ENCODE measurements around the gene NACA.
"Not testable (repeated sequence)": the region's sequence is repeated elsewhere in the genome, so short reads cannot be mapped to it uniquely, and the experiment has no call there.

Gene NACA

DNA sequence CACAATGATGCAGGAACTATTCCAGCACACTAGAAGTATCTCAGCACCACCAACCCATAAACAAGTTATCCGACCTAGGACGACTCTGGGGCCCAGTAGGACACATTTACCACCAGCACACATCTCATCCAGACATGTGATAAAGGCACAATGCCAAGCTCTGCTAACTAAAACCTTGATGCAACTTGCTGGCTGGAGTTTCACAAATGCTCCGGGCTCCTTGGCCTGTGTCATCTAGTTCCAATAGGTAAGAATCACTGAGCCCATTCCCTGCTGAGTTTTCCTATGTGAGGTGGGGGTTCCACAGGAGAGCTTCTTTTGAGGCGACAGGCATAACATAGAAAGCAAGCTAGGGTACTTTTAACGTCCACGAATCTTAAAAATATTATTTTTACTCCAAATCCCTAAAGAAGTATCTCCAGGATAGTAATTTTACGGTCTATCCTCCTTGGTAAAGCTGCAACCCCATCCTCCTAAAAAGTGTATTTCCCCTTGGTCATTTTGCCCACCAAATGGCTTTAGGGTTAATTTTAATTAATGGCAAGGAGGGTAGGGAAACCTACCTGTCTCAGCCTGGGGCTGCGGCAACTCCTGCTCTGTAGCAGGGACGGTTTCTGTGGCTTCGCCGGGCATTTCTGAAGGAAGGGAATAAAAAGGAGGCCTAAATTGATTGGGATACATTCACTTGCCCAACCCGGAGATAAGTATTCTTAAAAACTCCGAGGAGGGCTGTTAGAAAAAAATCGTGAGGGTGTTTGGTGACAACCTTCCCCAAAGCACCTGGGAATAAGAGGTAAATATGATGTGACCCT is 1.0 kb downstream of the NACA start:
- DNase-seq (ENCODE audit: low read depth in 3 of 3), result no peak

DNA sequence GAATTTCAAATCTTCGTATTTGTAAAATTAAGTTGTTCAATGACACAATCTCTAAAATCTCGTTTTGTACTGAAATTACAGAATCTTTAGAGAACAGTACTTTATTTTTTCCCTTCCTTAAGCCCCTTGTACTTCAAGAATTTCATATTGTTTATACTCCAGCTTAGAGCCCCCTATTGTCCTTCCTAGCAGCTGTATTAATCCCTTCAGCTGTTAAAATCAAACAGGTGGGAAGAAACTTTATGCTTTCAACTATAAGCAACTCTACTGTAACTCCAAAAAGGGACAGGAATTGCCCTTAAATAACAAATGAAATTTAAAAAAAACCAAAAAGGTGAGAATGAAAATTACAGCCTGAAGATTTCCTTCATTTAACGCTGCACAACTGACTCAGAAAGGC is 1.7 kb downstream of the NACA start:
- DNase-seq (ENCODE audit: low read depth in 3 of 3), result no peak

DNA sequence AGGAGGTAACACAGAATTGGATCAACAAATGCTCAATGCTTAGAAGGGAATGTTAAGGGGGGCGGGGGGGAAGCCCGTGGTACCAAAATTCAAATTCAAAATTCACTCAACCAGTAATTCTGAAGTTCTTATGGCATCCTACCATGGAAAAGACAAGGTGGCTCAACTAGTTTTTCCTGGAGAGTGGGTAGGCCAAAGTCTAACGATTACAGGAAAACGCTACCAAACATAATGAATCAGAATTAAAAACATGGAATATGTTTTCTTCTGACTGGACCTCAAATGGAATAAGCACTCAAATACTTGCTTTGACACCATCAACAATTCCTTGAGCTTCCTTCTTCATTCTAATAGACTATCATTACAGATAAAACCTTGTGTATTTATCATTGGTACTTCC is 2.3 kb downstream of the NACA start:
- no peak for DNase-seq (ENCODE audit: low read depth in 3 of 3)

DNA sequence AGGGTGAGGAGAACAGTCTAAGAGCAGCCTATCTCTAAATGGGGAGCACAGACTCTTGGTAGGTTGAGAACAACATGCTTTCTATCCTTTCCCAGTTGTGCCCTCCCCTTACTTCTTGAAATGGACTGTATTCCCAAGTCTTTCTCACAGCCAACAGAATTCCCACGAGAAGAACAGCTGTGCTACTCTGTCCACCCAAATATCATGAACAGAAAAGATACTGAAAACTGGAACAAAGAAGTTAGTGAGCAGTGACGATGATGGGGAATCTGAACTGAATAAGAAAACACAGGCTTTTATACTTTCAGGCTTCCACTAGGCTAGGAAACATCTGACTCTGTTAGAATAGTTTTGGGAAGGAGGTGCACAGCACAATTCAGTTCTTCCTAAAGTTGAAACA is 3.4 kb downstream of the NACA start:
- DNase-seq (ENCODE audit: low read depth in 3 of 3), result no peak

DNA sequence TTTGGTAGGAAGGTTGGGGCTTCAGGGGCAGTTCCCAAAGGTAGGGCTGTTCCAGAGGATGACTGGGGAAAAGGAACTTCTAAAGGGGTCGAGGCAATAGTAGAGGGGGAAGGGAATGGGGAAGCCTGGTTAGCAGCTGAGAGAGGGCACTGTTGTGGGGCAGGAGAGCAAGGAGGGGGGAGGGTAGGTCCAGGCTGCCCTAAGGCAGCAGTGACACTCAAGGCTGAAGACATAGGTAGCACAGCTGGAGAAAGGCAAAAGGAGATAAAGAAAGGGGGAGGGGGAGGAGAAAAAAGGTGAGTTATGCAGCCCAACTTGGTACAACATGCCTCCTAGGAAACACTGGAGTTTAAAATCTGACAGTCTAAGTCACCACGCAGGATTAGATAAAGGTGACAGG is 3.9 kb downstream of the NACA start:
- DNase-seq (ENCODE audit: low read depth in 3 of 3), result no peak

DNA sequence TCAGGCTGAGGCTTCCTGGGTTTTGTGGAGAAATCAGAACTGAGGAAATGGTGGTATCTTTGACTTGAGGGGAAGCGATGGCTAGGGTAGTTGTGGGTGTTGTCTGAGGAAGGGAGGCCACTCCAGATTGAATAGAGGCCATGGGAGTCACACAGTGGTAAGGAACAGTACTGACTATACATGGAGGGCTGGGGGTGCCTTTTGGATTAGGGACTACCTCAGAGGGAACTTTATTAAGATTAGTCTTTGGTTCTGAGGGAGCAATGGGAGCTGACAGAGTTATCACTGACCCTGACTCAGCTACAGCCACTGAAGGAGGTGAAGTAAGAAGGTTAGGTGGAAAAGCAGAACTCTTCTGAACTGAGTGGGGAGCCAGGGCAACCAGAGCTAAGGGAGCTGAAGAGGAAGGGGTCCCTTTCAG is 4.4 kb downstream of the NACA start:
- DNase-seq (ENCODE audit: low read depth in 3 of 3), result no peak

DNA sequence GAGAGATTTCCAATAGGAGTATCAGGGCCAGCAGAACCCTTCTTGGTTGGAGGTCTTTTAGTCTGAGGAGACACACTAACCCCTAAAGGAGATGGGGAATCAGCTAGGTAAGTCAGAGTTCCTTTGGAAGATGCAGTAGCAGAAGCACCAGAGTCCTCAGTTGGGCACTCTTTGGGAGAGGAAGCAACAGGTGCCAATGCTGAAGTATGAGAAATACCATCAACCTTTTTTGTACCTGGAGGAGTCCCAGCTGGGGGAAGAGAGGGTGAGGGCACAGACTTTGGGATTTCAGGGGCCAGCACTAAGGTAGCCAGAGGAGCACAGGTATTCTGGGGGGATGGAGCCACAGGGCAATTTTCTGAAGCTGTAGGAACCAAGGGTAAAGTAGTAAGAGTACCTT is 6.0 kb downstream of the NACA start:
- DNase-seq (ENCODE audit: low read depth in 3 of 3), result no peak

DNA sequence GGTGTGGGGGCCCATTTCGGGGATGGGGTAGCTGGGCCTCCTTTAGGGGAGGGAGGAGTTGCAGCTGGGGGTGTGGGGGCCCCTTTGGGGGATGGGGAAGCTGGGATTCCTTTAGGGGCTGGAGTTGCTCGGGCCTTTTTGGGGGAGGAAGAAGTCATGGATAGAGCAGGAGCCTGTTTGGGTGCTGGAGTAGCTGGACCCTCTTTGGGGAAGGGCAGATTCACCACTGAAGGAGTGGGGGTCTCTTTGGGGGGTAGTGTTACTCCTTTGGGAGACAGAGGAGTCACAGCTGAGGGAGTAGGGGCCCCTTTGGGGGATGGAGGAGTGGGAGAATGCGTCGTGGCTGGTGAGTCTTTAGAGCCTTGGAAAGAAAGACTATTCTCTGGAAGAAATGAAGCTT is 6.5 kb downstream of the NACA start:
- no peak for DNase-seq (ENCODE audit: low read depth in 3 of 3)

DNA sequence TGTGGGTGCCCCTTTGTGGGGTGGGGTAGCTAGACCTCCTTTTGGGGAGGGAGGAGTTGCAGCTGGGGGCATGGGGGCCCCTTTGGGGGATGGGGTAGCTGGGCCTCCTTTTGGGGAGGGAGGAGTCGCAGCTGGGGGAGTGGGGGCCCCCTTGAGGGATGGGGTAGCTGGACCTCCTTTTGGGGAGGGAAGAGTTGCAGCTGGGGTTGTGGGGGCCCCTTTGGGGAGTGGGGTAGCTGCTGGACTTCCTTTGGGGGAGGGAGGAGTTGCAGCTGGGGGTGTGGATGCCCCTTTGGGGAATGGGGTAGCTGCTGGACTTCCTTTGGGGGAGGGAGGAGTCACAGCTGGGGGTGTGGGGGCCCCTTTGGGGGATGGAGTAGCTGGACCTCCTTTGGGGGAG is 7.0 kb downstream of the NACA start:
- no peak for DNase-seq (ENCODE audit: low read depth in 3 of 3)

DNA sequence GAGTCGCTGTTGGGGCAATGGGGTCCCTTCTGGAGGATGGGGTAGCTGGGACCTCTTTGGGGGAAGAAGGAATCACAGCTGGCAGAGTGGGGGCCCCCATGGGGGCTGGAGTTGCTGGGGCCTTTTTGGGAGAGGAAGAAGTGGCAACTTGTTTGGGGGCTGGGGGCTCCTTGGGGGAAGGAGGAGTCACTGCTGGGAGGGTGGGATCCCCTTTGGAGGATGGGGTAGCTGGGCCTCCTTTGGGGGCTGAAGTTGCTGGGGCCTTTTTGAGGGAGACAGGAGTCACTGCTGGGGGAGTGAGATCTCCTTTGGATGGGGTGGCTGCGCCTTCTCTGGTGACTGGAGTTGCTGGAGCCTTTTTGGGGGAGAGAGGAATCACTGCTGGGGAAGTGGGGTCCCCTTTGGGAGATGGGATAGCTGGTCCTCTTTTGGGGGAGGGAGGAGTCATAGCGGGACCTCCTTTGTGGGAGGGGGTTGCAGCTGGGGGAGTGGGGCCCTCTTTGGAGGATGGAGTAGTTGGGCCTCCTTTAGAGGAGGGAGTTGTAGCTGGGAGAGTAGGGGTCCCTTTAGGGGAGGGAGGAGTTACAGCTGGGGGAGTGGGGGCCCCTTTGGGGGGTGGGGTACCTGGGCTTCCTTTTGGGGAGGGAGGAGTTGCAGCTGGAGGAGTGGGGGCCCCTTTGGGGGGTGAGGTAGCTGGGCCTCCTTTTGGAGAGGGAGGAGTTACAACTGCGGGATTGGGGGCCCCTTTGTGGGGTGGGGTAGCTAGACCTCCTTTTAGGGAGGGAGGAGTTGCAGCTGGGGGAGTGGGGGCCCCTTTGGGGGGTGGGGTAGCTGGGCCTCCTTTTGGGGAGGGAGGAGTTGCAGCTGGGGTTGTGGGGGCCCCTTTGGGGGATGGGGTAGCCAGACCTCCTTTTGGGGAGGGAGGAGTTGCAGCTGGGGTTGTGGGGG is 7.9 kb downstream of the NACA start:
- DNase-seq (ENCODE audit: low read depth in 3 of 3), result no peak

DNA sequence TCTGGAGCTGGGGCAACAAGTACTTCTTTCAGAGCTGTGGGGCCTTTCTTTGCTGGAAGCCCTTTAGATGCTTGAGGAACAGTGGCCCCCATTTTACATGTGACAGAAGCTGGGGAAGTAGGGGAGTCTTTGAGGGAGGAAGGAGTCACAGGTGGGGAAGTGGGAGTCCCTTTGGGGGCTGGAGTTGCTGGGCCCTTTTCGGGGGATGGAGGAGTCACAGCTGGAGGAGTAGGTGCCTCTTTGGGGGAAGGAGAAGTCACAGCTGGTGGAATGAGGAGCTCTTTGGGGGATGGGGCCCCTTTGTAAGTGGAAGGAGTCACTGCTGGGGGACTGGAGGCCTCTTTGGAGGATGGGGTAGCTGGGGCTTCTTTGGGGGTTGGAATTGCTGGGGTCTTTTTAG is 8.6 kb downstream of the NACA start:
- no peak for DNase-seq (ENCODE audit: low read depth in 3 of 3)

DNA sequence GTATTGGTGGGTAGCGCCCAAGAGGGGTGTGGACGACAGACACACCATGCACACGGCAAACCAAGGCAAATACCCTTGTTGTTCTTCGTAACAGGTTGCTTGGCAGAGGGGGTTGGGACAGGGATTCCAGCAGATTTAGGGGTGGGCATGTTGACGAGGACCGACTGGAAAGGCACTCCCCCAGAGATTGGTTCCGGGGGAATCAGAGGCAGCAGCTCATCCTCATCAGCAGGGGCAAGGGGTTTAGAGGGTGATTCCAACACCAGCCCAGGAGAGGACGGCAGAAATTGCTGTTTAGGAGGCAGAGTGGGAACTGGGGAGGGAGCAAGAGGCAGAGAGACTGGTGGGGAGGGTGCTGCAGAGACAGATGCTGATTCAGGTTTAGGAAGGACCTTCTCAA is 9.3 kb downstream of the NACA start:
- no peak for DNase-seq (ENCODE audit: low read depth in 3 of 3)

DNA sequence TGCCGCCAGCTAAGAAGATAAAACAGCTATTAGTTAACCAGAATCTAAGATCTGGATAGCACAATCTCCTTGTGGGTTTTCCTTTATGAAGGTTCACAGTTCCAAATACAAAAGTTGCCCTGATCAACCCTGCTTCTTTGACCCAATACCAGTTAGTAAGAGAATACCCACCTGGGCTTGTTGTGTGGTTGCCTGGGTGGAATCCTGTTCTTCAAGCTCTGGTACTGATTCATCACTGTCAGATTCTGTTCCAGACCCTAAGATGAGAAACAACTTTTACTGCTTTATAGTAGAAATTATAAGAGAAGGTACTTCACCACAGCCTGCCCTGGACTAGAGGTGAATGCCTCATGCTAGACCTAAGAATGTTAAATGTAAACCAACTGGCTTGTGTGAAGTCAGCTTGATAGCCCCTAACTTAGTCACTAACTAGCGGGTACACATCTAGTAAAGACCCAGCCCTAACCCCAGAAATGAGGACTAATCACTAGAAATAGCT is 10.6 kb downstream of the NACA start:
- DNase-seq (ENCODE audit: low read depth in 3 of 3), result no peak

DNA sequence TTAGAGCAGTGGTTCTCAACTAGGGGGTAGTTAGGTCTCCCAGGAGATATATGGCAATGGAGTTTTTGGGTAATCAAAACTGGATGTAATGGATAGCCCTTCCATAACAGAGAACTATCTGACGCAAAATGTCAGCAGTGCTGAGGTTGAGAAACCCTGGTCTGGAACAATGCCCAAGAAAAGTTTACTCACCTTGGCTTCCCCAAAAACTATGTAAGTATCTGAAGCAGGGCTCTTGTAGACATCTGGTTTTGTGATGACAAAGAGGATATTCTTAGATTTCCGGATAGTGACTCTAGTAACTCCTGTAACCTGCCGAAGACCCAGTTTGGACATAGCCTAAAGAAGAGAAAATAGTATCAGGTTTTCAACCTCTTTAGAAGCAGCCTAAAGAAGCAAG is 11.8 kb downstream of the NACA start:
- DNase-seq (ENCODE audit: low read depth in 3 of 3), result no peak

DNA sequence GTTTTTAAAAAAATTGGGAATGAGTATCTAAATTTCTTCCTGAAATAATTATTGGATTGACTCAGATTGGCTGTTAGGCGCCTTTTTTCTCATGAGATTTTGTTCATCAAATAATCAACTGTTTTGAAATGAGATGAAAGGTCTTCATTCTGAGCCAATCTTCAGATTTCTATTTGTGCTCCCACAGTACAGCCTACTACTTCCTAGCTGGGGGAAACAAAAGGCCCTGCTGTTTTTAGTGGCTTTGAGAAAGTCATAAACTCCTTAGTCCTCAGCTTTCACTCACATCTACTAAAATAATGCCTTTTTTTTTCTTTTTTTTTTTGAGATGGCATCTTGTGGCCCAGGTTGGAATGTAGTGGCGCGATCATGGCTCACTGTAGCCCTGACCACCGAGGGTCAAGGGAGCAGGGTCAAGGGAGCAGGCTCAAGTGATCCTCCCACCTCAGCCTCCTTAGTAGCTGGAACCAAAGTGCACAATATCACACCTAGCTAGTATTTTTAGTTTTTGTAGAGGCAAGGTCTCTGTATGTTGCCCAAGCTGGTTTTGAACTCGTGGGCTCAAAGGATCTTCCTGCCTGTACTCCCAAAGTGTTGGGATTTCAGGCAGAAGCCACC is 15.2 kb downstream of the NACA start:
- DNase-seq (ENCODE audit: low read depth in 3 of 3), result no peak

DNA sequence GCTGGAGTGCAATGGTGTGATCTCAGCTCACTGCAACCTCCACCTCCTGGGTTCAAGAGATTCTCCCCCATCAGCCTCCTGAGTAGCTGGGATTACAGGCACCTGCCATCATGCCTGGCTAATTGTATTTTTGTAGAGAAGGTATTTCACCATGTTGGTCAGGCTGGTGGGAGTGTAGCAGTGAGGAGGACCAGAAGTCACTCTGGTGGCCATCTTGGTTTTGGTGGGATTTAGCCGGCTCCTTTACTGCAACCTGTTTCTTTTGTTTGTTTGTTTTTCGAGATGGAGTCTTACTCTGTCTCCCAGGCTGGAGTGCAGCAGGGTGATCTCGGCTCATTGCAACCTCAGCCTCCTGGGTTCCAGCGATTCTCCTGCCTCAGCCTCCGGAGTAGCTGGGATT is 20.6 kb downstream of the NACA start:
- not testable (repeated sequence) for DNase-seq (ENCODE audit: low read depth in 3 of 3)

DNA sequence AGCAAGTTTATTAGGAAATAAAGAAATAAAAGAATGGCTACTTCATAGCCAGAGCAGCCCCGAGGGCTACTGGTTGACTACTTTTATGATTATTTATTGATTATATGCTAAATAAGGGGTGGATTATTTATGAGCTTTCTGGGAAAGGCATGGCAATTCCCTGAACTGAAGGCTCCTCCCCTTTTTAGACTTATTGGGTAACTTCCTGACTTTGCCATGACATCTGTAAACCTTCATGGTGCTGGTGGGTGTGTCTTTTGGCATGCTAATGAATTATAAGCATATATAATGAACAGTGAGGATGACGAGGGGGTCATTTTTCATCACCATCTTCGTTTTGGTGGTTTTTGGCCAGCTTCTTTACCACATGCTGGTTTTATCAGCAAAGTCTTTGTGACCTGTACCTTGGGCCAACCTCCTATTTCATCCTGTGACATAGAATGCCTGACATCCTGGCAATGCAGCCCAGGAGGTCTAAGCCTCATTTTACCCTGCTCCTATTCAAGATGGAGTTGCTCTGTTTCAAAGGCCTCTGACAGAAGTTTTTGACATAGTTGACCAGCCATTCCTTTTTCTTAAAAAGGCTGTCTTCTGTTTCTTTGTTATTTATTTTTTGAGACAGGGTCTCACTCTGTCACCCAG is 26.0 kb downstream of the NACA start:
- no peak for DNase-seq (ENCODE audit: low read depth in 3 of 3)

DNA sequence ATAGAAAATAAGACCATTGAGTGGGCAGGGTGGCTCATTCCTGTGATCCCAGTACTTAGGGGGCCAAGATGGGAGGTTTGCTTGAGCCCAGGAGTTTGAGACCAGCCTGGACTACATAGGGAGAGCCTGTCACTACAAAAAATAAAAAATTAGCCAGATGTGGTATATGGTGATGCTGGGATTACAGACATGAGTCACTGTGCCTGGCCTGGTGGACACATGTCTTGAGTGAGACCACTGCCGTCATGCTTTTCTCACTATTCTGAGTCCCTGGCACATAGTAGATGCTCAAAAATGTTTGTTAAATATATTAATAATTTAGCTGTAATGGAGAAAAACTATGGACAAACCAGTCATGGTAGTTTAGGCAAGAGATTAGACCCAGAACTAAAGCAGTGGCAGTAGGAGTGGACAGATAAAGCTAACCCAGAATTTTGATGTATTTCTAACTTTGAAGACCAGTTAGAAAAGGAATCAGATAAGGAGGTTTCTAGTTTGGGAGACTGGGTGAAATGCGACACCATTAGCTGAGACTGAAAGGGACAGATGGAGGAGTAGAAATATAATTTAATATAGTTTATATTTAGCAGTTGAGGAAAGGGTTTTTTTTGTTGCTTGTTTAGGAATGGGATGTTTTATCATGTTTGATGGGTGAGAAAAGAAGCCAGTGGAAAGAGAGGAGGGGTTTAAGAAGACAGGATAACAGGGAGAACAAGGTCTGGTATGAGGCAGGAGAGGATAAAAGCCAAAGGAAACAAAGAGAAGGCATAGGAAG is 29.6 kb downstream of the NACA start:
- no peak for DNase-seq (ENCODE audit: low read depth in 3 of 3)

DNA sequence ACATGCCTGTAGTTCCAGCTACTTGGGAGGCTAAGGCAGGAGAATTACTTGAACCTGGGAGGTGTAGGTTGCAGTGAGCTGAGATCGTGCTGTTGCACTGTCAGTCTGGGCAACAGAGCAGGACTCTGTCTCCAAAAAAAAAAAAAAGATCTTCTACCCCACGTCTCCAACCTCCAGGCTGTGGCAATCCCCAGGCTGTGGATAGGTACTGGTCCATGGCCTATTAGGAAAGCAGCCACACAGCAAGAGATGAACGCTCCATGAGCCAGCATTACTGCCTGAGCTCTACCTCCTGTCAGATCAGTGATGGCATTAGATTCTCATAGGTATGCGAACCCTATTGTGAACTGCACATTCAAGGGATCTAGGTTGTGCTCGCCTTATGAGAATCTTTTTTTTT is 30.9 kb downstream of the NACA start:
- DNase-seq (ENCODE audit: low read depth in 3 of 3), result no peak

DNA sequence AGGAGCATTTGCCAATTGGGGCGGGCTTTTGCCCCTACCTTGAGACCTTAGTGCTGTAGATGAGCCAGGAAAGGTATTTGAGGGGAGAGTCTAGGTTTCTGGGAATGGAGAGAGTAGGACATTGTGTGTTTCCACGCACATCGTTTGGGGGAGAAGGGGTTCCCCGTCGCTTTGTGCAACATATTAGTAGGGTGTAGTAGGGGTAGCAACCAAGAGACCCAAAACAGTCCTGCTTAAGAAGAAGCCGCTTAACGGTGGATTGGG is 36.3 kb downstream of the NACA start:
- DNase-seq (ENCODE audit: low read depth in 3 of 3), result no peak

DNA sequence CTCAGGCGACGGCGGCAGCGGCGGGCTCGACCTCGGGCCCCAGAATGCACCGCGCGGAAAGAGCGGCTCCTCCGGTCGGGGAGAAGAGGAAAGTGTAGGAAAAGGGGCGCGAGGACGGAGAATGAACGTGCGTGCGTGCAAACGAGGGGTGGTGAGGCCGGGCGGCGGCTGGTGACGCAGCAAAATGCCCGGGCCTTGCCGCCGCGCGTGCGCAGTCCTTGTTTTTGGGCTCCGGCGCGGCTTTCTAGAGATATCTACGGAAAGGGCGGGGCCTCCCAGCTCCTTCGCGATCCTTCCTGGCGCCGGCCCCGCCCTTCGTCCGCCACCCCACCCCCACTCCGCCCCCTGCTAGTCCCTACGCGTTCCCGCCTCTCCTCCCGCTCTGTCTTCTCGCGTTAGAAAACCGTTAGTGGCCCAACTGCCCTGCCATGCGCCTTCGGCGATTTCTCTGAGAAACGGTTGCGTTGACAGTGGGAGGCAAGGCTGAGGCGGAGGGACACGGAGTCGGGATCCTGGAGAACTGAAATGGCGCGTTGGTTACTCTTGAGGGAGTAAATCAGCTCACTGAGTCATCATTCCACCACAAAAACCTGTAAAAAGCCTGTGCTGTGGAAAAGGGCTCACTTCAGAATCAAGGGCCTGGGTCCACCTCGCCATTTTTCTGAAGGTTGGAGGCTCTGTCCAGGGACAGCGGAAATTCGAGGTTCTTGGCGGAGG is 36.8 kb downstream of the NACA start, which contains the start of gene PTGES3:
TSS of gene PTGES3 (minus strand) at position 156 of the 717 bp plus-strand sequence. CDS start 285 bp downstream, outside the sequence.
- DNase-seq (ENCODE audit: low read depth in 3 of 3), result peak; percentile 94 to 98 (median 95)
